GM13976 (cell line): ENCODE data around the gene IGLL5.
"Not testable (repeated sequence)": the region's sequence is repeated elsewhere in the genome, so short reads cannot be mapped to it uniquely, and the experiment has no call there.

Source experiments
- DNase-seq: peaks from one replicate; pipeline ENCODE4 v3.0.0; 2012; ENCODE audit warnings: low spot score
- in situ Hi-C: fragments of 300-500 bp; cut with MboI; formaldehyde crosslinking; loops from one replicate; pipeline ENCODE4 v1.12.0; 2022; ENCODE audit warnings: low sequenced_read_pairs, mixed read lengths, inconsistent platforms; ENCODE audit not compliant: unreplicated experiment
- TF ChIP-seq, protein P1 (sequence below): IDR thresholded peaks from 2 replicates; pipeline ENCODE4 v1.5.1; 2012; ENCODE audit warnings: borderline replicate concordance, mild to moderate bottlenecking; ENCODE audit not compliant: insufficient read depth; ENCODE audit errors: extremely low read depth, missing control alignments, control extremely low read depth

IGLL5 gene

DNA sequence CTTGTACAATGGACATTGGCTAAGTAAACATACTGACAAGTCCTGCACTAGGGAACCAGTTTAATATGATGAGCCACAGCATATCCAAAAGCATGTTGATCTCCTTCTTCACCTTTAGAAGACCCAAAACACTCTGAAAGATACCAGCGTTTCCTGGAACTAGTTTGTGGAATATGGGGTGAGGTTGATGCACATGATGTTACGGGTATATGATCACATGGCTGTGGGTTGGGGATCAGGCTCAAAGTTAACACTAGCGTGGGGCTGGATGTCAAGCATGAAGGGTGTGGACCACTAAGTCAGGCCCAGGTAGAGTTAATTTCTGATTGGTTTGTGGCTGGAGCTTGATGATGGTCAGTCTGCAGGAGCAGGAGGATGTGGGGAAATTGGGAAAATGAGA, 9.0 kb downstream of the IGLL5 start:
- no peak for DNase-seq
- in situ Hi-C loops: no loop called here
- TF ChIP-seq, protein P1, sequence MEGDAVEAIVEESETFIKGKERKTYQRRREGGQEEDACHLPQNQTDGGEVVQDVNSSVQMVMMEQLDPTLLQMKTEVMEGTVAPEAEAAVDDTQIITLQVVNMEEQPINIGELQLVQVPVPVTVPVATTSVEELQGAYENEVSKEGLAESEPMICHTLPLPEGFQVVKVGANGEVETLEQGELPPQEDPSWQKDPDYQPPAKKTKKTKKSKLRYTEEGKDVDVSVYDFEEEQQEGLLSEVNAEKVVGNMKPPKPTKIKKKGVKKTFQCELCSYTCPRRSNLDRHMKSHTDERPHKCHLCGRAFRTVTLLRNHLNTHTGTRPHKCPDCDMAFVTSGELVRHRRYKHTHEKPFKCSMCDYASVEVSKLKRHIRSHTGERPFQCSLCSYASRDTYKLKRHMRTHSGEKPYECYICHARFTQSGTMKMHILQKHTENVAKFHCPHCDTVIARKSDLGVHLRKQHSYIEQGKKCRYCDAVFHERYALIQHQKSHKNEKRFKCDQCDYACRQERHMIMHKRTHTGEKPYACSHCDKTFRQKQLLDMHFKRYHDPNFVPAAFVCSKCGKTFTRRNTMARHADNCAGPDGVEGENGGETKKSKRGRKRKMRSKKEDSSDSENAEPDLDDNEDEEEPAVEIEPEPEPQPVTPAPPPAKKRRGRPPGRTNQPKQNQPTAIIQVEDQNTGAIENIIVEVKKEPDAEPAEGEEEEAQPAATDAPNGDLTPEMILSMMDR: no peak

DNA sequence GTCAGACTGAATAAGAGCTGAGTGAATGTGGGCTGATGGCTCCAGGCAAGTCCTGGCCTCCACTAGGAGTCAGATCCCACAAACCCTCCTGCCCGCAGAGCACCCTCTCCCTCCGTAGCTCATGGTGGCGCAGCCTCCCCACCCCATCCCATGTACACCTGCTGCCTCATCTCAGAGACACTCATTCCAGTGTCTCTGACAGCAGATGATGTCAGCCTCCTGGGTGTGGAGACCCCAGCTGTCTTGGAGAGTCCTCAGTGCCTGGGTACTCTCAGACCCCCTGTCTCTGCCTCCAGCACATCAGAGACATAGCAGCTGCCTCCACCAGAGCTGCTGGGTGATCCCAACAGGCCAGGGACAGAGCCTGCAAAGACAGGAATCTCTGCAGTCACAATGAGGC, 9.5 kb downstream of the IGLL5 start:
- DNase-seq: no peak
- TF ChIP-seq, protein P1: no peak
- in situ Hi-C loops: no loop called here

DNA sequence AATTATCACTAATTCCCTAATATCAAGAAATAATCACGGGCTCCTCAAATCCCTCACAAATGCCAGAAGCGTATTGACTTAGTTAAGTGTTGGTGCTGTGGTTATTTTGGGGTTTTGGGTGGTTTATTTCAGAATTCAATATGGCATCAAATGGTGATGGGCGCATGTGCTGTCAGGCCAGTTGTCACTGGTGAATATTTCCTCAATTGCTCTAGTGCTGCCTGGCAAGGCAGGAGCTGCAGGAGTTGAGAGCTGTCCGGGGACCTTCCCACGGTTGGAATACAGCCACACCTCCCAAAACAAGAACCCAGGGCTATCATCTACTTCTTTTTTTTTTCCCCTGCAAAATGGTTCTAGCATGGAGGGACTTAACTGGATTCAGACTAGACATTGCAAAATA, 10.3 kb downstream of the IGLL5 start:
- in situ Hi-C loops: no loop called here
- TF ChIP-seq, protein P1: no peak
- no peak for DNase-seq

DNA sequence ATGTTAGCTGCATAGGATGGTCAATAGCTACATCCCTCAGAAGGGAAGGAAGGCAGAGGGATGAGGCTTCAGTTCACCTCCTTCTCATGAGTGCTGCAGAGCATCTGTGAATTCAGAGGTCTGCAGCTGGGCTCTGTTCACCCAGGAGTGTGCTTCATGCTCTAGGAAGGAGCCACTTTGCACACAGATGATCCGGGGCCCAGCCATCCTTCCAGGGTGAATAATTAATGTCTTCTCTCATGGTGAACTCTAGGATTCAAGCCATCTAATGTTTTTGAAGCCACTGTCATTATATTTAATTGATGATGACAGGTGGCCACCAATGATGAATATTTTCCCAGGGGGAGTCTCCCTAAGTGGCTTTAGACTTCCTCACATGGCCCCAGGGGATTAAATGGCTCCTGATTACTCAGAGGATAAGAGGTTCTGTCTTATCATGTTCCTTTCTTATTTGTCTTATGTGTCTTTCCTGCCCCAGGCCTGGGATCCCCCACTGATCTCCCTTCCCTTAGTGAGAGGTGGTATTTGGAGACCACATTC, 10.9 kb downstream of the IGLL5 start:
- DNase-seq, in situ Hi-C loops: not testable (repeated sequence)

DNA sequence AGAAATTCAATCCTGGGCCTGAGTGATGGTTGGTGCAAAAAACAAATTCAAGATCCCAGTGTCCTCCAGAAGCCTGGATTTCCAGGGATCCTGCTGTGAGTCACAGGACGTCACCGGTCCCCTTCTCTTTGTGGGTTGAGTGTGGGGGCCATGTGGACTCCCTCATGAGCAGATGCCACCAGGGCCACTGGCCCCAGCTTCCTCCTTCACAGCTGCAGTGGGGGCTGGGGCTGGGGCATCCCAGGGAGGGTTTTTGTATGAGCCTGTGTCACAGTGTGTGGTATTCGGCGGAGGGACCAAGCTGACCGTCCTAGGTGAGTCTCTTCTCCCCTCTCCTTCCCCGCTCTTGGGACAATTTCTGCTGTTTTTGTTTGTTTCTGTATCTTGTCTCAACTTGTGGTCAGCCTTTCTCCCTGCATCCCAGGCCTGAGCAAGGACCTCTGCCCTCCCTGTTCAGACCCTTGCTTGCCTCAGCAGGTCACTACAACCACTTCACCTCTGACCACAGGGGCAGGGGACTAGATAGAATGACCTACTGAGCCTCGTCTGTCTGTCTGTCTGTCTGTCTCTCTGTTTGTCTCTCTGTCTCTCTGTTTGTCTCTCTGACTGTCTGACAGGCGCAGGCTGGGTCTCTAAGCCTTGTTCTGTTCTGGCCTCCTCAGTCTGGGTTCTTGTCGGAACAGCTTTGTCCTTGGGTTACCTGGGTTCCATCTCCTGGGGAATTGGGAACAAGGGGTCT, 11.9 kb downstream of the IGLL5 start:
- in situ Hi-C loops, DNase-seq: not testable (repeated sequence)

DNA sequence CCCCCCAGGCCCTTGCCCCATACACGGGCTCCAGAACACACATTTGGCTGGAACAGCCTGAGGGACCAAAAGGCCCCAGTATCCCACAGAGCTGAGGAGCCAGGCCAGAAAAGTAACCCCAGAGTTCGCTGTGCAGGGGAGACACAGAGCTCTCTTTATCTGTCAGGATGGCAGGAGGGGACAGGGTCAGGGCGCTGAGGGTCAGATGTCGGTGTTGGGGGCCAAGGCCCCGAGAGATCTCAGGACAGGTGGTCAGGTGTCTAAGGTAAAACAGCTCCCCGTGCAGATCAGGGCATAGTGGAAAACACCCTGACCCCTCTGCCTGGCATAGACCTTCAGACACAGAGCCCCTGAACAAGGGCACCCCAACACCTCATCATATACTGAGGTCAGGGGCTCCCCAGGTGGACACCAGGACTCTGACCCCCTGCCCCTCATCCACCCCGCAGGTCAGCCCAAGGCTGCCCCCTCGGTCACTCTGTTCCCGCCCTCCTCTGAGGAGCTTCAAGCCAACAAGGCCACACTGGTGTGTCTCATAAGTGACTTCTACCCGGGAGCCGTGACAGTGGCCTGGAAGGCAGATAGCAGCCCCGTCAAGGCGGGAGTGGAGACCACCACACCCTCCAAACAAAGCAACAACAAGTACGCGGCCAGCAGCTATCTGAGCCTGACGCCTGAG, 13.1 kb downstream of the IGLL5 start:
- in situ Hi-C loops, DNase-seq: not testable (repeated sequence)

DNA sequence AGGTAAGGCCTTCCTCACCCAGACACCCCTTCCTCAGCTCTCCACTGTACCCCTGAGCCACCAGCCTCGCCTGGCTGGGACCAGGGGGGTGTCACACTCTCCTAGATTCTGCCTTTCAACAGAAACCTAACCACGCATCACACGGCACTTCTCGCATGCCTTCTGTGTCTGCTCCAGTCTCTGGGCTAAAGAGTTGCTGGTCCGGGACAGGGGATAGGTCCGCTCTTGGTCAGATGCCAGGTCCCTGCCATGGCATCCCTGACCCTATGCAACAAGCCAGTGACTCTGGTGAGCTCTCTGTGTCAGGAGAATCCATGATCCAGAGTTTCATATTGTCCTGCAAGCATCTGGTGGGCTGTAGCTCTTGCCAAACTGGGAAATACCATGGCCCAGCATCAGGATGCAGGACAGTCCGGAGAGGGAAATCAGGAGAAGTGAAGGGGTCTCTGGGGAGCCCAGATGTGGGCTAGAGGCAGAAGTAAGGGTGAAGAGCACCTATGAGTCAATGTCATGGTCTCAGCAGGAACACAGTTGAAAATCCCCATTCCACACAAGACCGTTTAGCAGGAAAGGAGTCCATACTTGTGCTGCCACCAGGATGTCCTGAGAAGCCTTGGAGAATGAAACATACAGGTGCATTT, 14.1 kb downstream of the IGLL5 start:
- in situ Hi-C loops: no loop called here
- no peak for DNase-seq
- TF ChIP-seq, protein P1: no peak
